ENCODE results near the gene RWDD4.

DNA sequence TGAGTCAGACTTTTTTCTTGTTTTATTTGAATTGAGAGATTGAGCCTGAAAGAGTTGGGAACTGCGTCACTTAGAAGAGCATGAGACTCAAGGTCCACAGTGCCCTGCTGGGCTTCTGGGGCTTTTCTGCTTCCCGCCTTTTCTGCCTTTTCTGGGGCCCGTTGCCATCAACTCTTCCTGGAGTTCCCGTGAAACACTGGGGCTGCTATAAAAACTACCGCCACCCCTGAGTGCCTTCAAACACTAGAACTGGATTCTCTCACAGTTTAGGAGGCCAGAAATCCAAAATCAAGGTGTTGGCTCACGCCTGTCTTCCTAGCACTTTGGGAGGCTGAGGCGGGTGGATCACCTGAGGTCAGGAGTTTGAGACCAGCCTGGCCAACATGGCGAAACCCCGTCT, 49.8 kb downstream of the RWDD4 start:
- no peak for TF ChIP-seq EZH2 (IDR thresholded peaks at IDR 0.05; ENCODE audit: insufficient read depth, low read length)
- TF ChIP-seq, protein P1, sequence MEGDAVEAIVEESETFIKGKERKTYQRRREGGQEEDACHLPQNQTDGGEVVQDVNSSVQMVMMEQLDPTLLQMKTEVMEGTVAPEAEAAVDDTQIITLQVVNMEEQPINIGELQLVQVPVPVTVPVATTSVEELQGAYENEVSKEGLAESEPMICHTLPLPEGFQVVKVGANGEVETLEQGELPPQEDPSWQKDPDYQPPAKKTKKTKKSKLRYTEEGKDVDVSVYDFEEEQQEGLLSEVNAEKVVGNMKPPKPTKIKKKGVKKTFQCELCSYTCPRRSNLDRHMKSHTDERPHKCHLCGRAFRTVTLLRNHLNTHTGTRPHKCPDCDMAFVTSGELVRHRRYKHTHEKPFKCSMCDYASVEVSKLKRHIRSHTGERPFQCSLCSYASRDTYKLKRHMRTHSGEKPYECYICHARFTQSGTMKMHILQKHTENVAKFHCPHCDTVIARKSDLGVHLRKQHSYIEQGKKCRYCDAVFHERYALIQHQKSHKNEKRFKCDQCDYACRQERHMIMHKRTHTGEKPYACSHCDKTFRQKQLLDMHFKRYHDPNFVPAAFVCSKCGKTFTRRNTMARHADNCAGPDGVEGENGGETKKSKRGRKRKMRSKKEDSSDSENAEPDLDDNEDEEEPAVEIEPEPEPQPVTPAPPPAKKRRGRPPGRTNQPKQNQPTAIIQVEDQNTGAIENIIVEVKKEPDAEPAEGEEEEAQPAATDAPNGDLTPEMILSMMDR (IDR thresholded peaks at IDR 0.05; ENCODE audit: insufficient read depth, low read depth, low read length) = no peak
